HG03469 (cell line): ENCODE measurements around the gene ALG14.
"Not testable (repeated sequence)": the region's sequence is repeated elsewhere in the genome, so short reads cannot be mapped to it uniquely, and the experiment has no call there.

Source experiments
- ATAC-seq: cut with Tn5 transposase; IDR thresholded peaks from one replicate; pipeline ENCODE4 v1.9.1; 2021; ENCODE audit warnings: mild to moderate bottlenecking, moderate library complexity, moderate number of reproducible peaks; ENCODE audit not compliant: unreplicated experiment

The ALG14 gene

DNA sequence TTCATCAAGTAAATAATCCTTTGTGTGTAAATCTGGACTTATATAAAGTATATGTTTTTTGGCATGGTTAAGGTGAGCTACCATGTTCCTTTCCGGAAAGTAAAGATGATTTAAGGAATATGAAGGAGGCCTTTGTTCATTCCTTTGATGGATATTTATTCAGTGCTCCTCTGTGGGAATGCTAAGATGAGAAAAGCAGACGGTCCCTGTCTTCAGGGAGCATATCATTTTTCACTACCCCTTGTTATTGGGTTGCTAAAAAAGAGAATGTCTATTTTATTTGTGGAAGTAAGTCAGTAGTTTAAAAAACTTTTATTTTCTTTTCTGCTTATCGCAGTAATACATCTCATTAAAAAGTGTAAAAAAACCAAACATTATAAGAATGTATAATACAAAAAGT lies 110.8 kb downstream of the ALG14 start:
- ATAC-seq: no peak

DNA sequence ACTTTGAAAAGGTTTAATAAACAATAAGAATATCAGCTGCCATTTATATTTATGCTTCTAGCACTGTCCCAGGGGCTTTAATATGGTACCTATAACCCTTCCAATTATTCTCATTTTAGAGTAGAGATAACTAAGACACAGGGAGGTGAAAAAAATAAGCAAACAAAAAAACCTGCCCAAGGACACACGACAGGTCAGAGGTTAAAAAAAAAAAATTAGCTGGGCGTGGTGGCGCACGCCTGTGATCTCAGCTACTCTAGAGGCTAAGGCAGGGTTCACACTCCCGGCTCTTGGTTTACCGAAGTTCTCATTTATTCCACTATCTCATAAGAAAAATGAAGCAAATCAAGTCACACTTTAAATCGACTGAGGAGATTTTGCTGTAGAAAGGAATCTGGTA lies 111.2 kb downstream of the ALG14 start:
- no peak for ATAC-seq

DNA sequence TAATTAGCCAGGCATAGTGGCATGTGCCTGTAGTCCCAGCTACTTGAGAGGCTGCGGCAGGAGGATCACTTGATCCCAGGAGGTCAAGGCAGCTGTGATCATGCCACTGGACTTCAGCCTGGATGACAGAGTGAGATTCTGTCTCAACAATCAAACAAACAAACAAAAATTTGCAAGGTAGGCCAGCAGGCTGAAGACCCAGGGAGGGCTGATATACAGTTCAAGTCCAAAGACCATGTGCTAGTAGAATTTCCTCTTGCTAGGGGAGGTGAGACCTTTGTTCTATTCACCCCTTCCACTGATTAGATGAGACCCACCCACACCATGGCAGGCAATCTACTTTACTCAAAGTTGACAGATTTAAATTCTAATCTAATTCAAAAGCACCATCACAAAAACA lies 114.7 kb downstream of the ALG14 start:
- ATAC-seq: no peak

DNA sequence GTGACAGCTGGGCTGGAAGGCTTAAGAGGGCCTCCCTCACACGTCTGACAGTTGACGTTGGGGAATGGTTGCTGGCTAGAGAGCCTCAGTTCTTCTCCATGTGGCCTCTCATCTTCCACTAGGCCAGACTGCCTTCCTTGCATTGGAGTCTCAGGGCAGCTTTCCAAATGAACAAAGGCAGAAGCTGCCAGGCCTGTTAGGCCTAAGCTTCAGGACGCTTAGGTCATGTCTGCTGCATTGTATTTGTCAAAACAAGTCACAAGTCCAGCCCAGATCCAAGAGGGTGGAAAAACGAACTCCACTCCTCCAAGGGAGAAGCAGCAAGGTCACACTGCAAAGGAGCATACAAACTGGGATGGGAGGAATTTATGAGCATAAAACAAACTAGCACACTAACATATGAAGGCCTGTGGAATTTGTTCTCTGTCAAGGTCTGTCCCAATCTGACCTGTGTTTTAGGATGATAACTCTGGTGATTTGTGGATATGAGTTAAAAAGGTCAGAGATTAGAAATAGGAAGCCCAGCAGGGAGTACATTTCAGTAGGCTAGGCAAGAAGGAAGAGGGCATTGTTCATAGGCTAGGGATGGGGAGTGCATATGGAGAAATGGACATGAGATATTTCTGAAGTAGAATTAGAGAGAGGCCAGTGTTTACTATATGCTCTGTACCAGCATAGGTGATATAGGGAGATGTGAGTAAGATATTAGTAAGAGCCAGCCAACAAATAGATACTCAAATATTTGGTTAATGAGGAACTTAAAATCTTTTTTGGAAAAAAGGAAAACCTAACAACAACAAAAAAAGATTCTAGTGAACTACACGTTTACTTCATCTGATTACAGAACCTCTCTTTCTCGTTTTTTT lies 116.8 kb downstream of the ALG14 start:
- no peak for ATAC-seq

DNA sequence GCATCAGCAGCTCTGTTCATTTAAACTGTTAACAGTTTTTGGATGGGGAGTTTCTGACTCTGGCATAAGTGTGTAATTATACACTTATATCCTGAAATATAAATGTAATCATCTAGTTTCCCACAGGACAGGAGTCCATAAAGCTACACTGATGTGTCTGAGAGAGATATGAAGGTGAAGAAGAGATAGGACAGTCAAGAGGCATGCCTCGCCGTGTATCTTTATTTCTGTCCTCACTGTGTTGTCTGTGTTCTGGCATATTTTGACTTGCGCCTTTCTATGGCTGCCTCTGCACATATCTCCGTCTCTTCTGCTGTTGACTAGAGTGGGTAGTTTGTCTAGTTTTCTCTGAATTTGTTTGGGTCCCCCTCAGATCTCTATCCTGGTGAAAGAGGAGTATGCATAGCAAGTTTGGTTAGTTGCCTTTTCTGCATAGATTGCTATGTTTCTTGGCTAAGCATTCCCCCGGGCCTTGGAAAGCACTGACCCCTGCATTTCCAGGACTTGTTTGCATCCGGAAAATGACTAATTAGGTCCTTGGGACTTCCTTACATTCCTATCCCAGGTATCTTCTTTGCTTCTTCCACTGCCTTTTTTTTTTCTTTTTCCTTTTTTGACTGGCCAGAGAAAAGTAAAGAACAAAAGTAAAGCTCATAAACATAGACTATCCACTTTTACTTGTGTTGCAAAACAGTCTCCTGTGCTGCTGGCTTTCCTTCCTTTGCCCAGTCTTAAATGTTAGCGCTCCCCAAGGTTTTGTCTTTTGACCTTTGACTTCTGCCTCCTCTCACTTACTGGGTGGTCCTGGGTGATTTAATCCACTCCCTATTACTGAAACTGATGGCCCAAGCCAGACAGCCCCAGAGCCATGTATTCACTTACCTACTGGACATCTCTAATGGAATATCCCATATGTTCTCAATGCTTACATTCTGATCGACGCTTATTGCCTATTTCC lies 118.2 kb downstream of the ALG14 start:
- no peak for ATAC-seq

DNA sequence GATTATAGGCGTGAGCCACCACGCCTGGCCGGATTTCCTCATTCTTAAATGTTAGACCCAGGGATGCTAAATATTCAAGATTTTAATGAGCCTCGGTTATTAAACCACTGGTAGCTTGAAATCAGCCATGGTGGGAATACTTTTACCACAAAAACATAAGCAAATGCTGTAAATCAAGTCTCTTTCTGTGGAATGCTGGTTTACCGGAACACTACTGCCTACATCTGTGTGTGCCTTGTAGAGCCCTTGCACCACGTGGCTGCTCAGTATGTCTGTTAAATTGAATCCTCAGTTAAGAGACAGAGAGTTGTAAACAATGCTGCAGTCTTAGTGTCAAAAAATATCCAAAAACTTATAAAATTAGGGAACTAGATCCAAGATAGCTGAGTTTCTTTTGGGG lies 119.0 kb downstream of the ALG14 start:
- no peak for ATAC-seq

DNA sequence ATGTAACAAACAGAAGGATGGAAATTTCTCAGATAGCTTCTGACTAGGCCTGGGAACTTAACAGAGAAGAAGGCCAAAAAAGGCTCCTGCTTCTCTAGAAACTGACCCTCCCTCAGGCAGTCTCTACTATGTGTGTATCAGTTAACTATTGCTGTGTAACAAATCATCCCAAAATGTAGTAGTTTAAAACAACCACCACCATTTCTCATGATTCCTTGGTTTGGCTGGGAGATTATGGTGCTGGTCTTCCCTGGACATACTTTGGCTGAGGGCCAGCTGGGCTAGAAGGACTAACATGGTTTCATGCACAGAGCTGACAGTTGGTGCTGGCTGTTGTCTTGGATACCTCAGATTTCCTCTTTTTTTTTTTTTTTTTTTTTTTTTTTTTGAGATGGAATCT lies 119.6 kb downstream of the ALG14 start:
- no peak for ATAC-seq

DNA sequence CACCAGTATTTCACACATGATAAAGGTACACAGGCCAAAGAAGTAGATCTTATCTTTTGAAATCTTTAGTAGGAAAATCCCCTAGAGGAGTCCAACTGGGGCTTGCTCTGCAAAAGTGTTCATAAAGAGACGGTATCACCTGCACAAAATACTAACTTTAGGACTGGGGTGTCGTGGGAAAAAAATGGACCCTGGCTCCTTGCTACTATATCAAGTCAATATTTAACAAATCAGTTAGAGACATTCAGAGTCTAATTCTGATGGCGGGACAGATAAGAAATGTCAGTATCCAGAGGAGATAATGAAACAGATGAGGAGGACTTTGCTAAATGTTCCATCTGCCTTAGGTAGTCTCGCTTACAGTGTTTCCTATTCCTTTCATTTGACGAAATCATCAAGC lies 120.2 kb downstream of the ALG14 start:
- ATAC-seq: no peak

DNA sequence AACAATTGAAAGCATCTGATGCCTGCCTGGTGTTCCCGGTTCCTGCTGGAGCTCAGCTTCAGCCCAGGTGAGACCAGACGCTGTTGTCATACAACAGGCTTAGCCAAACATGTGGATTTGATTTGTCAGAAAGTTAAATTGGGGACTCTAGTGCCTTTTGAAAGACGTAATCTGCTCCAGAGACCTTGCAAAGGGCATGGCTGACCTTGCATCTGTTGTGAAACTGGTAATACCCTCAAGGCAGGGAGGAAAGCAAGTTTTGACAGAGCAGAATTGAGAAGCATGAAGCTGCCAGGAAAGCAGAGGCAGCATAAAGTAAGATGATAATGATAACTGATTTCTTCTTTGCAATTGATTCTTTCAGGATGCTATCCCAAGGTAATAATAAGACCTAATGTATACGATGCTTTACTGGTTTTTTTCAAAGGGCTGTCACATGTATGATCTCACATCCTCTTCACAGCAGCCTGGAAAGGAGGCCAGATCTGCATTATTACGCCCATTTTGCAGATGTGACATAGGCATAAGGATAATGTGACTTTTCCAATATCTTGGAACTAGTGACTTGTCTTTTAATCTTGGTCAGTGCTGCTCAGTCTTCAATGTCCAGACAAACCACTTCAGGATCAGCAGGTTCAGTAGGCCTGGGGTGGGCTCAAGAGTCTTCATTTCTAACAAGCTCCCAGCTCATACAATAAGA lies 121.1 kb downstream of the ALG14 start:
- no peak for ATAC-seq

DNA sequence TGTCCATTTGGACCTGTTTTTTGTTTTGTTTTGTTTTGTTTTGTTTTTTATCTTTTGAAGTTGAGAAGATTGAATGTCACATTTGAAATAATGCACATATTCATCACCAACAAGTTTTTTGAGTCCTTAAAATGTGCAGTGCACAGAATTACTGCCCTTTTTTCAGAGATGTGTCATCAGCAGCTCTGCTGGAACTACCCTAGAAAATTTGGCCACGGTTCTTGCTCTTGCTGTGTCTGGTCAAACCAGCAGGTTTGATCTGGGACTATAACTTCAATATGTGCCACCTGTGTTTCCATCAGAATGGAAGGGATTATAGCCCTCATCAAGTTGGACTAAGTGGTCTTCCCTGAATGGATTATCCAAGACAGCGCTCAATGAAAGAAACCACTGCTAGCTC lies 121.7 kb downstream of the ALG14 start:
- no peak for ATAC-seq

DNA sequence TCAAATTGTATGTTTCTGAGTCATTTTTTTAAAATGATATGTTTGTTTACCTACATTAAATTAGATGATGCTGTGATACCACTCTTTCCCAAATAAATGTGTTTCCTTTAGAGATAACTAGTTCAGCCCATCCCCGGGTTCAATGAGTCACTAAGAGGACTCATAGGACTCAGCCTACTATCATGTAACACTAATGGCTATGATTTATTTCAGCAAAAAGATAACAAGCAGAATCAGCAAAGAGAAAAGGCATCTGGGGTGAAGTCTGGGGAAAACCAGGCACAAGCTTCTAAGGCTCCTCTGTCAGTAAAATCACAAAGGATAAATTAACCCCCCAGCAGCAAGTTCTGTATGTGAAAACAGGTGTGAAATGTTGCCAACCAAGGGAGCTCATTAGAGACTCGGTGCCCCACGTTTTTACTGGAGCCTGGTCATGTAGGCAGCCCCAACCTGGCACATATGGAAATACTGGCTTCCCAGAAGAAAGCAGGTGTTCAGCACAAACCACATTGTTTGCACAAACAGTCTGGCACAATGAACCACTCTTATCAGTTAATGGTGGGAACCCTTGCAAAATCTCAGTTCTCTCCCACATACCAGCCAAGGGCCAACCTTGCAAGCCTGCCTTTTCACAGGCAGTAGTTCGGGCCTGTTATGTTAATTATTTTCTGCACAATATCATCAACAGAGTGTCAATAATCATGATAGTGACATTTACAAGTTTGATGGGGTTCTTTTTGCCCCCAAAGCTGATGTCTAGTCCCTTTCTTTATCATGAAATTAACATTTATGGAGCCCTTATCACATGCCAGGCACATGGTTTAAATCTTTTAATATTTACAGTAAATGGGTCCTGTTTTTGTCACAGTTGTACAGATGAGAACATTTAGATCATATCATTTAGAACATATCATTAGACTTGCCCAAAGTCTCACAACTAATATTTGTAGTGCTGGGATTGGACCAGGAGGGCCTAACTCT lies 122.8 kb downstream of the ALG14 start:
- no peak for ATAC-seq

DNA sequence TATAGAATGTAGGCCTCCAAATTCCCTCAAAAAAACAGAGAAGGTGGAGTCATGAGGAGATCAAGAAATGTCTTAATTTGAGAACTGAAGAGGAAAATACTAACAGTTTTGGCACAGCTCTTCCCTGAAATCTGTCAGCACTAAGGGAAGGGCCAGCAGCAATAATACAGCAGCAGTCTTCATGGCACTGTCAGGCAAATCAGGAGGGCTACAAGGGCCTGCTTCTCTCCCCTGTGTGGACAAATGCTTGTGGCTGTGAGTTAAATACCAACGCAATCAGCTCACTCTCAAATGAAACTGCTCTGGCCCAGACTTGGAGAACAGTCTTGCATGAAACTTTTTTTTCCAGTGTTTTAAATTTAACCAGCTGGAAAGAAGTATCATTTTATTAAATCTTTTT lies 125.3 kb downstream of the ALG14 start:
- ATAC-seq: no peak

DNA sequence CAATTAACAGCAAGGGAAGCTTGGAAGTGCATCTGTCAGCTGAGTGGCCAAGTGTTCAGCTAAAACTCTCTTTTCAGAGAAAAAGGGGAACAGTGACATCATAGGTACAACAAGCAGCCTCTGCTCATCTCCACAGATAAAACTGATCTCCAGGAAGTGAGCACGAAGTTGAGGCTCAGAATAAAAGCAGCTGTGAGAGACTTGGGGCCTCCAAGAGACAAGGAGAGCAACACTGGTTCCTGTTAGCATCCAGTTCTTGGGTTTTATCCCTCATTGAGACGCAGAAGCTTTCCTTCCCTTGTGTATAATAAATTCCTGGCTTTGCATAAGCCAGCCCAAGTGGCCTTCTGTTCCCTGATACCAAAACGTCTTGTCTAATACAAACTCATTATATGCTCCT lies 125.9 kb downstream of the ALG14 start:
- ATAC-seq: no peak

DNA sequence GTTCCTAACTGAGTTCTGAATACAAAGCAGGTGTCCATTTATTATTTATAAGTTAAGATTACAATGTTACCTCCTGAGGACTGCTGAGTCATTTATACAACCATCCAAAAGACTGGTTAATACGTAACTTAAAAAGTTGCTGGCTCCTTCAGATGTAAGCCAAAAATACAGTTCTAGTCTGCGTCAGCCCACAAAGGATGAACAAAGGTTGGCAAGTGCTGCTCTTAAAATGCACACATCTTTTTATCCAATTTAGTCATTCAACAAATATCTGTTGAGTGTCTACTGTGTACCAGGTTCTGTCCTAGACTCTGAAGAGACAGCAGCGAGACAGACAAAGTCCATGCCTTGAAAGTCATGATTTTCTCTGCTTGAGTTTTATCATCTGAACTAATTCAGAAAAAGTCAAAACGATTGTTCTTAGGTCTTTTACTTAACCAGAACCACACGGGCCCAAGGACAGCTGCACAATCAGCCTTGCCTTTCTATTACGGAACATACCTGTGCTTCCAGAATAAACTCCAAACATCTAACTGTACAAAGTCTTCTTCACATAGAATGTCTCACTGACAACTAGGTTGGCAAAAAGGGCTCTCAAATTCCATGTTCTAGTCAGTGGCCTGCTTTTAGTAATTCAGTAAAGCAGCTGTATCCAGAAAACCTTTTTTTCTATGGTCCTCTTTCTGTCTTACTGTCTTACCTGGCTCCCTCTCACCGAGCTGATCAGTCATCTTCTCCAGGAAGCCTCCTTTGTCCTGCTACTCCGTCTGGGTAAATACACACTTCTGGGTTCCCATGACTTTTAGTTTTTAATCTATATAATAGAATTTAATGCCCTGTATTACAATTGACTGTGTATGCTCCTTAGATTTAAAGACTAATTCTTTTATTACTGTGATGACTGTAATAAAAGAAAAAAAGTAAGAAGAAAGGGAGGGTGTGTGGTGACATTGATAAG lies 130.3 kb downstream of the ALG14 start:
- no peak for ATAC-seq

DNA sequence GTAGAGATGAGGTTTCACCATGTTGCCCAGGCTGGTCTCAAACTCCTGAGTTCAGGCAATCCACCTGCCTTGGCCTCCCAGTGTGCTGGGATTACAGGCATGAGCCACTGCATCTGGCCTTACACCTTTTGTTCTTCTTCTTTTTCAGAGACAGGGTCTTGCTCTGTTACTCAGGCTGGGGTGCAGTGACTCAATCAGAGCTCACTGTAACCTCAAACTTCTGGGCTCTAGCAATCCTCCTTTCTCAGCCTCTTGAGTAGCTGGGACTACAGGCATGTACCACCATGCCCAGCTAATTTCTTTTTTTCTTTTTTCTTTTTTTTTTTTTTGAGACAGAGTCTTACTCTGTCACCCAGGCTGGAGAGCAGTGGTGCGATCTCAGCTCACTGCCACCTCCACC lies 131.3 kb downstream of the ALG14 start:
- ATAC-seq: not testable (repeated sequence)

DNA sequence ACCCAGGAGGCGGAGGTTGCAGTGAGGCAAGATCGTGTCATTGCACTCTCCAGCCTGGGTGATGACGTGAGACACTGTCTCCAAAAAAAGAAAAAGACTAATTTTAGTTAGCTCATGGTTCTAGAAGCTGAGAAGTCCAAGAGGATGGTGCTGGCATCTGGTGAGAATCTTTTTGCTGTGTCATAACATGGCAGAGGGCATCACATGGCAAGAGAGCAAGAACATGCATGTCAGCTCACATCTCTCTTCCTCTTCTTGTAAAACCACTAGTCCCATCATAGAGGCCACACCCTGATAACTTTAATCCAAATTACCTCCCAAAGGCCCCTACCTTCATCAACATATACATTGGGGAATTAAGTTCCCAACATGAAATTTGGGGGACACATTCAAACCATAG lies 132.0 kb downstream of the ALG14 start:
- no peak for ATAC-seq

DNA sequence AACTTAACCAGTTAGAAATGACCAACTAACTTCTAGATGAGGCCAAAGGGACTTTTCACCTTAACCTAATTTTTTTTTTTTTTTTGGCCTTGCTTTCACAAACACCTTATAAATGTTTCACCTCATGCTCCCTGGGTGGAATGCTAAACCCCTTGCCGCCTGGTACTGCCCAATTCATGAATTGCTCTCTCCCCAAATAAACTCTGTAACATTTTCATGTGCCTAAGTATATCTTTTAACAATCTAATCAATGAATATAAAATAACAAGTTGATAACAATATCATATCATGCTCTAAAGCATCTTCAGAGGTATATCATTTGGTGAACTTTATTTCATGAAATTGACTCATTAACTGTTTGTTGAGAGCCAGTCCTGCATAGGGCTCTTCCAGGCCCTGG lies 134.9 kb downstream of the ALG14 start:
- ATAC-seq: no peak

DNA sequence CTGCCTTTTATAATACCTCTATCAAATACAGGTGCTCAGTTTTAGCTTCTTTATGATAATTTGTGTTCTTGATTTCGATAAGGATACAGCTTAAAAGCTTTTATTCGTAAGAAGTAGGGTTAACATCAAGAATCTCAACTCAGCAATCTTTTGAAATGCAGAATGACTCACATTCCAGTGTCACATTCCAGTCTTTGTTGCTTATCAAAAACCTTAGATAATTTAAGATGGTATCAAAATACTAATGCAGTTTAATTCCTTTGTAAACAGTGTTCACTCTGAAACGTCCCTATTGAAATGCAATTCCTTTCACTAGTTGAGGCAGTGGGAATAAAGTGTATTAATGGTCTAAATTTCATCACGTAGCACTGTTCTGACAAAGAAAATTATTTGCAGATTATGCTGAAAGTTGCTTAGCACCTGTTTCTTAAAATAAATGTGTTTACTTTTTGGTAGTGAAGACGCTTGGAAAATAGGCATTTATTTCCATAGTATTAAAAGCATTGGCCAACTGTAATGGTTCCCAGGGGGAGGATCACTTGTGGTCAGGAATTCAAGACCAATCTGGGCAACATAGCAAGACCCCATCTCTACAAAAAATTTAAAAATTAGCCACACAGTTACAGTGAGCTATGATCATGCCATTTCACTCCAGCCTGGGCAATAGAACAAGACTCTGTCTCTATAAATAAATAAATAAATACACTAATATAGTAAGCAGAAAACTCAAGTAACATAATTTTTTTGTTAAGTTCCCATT lies 135.7 kb downstream of the ALG14 start:
- ATAC-seq: no peak
